ENCODE data around the gene BROX. TPM values are rescaled to one million over a fixed set of nuclear protein-coding genes. Genes with fewer than 3 reads are reported as not detected.

Gene BROX
- total RNA-seq, 1 donor from 2014 or later = 31.5 TPM

- H3K27ac Mint-ChIP-seq (ENCODE audit: unreplicated experiment) = no peak overlapping the region
- no peaks in the 10 kb centered on the region for H3K4me1 Mint-ChIP-seq
- H3K27me3 Mint-ChIP-seq (ENCODE audit: low read depth) = no peaks in the 10 kb centered on the region
- peaks cover 14% of the 10 kb centered on the region for H3K9me3 Mint-ChIP-seq
- H3K4me3 Mint-ChIP-seq = no peak overlapping the region
- DNase-seq (ENCODE audit: low read depth, low spot score) = no peak
- TF ChIP-seq CTCF (conservative IDR thresholded peaks at IDR 0.05) = no peak
- peaks cover 38% of the 10 kb centered on the region for H3K36me3 Mint-ChIP-seq (ENCODE audit: low read depth)
Measured at GRCh38 chr1:222702210-222702609, 10.2 kb upstream of the BROX start.

GRCh38 chr1:222704260-222704659, 8.1 kb upstream of the BROX start:
- no peak for TF ChIP-seq CTCF (conservative IDR thresholded peaks at IDR 0.05)
- Mint-ChIP-seq H3K4me1 (peaks cover 4% of the 10 kb centered on the region), H3K36me3 (ENCODE audit: low read depth) (peaks cover 41% of the 10 kb centered on the region), H3K27ac (ENCODE audit: unreplicated experiment) (no peak overlapping the region), H3K4me3 (no peak overlapping the region), H3K27me3 (ENCODE audit: low read depth) (no peaks in the 10 kb centered on the region), H3K9me3 (peaks cover 14% of the 10 kb centered on the region)
- no peak for DNase-seq (ENCODE audit: low read depth, low spot score)

GRCh38 chr1:222706815-222707214, 5.5 kb upstream of the BROX start:
- peaks cover 14% of the 10 kb centered on the region for H3K9me3 Mint-ChIP-seq
- no peak overlapping the region for H3K27ac Mint-ChIP-seq (ENCODE audit: unreplicated experiment)
- H3K4me3 Mint-ChIP-seq = peak overlapping the region; percentile 45
- peaks cover 36% of the 10 kb centered on the region for H3K36me3 Mint-ChIP-seq (ENCODE audit: low read depth)
- DNase-seq (ENCODE audit: low read depth, low spot score) = no peak
- TF ChIP-seq CTCF (conservative IDR thresholded peaks at IDR 0.05) = peak; percentile 44
- H3K4me1 Mint-ChIP-seq = peaks cover 25% of the 10 kb centered on the region
- no peaks in the 10 kb centered on the region for H3K27me3 Mint-ChIP-seq (ENCODE audit: low read depth)

GRCh38 chr1:222709700-222710153, 2.6 kb upstream of the BROX start:
- no peak overlapping the region for H3K27ac Mint-ChIP-seq (ENCODE audit: unreplicated experiment)
- peaks cover 32% of the 10 kb centered on the region for H3K4me1 Mint-ChIP-seq
- no peaks in the 10 kb centered on the region for H3K27me3 Mint-ChIP-seq (ENCODE audit: low read depth)

GRCh38 chr1:222711319-222712252, 778 bp upstream of the BROX start:
- peaks cover 32% of the 10 kb centered on the region for H3K4me1 Mint-ChIP-seq
- peak overlapping the region; percentile 97 for H3K4me3 Mint-ChIP-seq
- peaks cover 2% of the 10 kb centered on the region for H3K9me3 Mint-ChIP-seq
- no peak for TF ChIP-seq CTCF (conservative IDR thresholded peaks at IDR 0.05)
- H3K36me3 Mint-ChIP-seq (ENCODE audit: low read depth) = peaks cover 11% of the 10 kb centered on the region
- peak; percentile 29 for DNase-seq (ENCODE audit: low read depth, low spot score)
- H3K27me3 Mint-ChIP-seq (ENCODE audit: low read depth) = no peaks in the 10 kb centered on the region
- H3K27ac Mint-ChIP-seq (ENCODE audit: unreplicated experiment) = peak overlapping the region; percentile 81

More at GRCh38 chr1:222709700-222710153, 2.6 kb upstream of the BROX start:
- Mint-ChIP-seq H3K9me3 (peaks cover 8% of the 10 kb centered on the region), H3K4me3 (peak overlapping the region; percentile 97), H3K36me3 (ENCODE audit: low read depth) (peaks cover 24% of the 10 kb centered on the region)
- no peak for DNase-seq (ENCODE audit: low read depth, low spot score)
- TF ChIP-seq CTCF (conservative IDR thresholded peaks at IDR 0.05) = no peak
